ENCODE results near the gene RADX.
"Not testable (repeated sequence)": the region's sequence is repeated elsewhere in the genome, so short reads cannot be mapped to it uniquely, and the experiment has no call there.

Gene RADX

DNA sequence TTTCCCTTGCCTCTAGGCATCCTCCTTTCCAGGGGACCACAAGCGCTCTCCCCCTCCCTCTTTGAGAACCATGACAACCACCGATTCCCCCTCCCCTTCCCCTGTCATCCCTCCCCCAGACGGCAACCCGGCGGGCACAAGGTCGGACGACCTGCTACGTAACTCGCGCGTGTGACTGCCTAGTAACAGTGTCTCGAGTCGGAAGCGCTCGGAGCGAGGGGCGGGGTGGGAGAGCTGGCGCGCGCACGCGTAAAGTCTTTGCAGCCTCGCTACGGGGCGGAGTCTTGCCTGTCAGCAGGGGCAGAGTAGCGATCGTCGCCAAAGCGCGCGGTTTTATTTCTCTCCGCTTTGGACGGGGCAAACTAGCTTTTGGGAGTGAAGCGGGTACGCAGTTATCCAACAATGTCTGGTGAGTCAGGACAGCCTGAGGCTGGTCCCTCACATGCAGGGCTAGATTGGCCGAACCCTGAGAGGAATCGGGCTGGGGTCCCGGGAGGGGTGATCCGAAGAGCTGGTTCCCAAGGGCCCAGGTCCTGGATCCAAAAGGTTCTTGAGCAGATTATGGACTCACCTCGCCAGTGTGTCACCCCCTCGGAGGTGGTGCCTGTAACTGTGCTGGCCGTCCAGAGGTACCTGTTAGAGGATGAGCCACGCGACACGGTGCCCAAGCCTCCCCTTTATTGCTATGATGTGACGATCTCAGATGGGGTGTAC lies at the start of gene RADX:
RADX (plus strand) TSS at position 300 of the 714 bp plus-strand sequence; CDS start at position 403, 103 bp downstream.
- DNase-seq (ENCODE audit: low spot score) = peak; percentile 55

DNA sequence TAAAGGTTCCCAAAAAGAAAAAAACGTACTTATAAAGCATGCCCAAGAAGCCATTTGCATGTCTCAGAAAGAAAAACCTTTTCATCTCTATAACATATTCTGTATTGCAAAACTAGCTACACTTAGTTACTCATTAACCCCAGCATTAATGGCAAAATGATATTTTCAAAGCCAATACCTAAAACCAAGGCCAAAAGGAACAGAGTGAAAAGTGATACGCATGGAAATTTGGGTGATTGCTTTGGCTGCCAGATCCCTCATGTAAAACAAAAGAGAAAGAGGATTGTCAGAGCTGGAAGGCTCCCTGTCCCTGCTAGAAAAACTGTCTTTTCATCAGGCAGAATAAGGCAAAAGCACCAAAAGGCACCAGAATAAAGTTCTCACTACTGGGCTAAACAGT lies 46.8 kb upstream of the RADX start:
- no peak for DNase-seq (ENCODE audit: low spot score)

DNA sequence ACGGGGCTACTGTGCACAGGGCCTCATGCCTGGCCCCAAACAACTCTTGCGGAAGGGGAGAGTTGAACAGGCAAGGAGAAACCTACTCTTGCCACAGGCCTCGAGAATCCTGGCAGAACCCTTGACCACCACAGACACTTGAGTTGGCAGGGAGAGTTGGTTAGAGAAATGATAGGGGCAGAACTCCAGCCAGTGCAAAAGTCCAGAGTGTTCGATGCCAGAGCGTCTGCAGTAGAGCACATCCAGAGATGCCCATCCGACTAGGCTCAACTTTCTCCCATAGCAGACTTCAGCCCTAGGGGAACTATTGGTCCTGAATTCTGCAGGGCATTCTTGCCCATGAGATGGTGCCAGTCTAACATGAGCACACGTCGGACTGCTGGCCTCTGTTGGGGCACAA lies 45.4 kb upstream of the RADX start:
- no peak for DNase-seq (ENCODE audit: low spot score)

GRCh38 chrX:106581856-106582255 lies 29.9 kb upstream of the RADX start:
- DNase-seq (ENCODE audit: low spot score) = no peak

- DNase-seq (ENCODE audit: low spot score) = no peak
Measured at GRCh38 chrX:106585478-106585877, 26.3 kb upstream of the RADX start.

- no peak for DNase-seq (ENCODE audit: low spot score)
Measured at GRCh38 chrX:106588801-106589200, 23.0 kb upstream of the RADX start.

DNA sequence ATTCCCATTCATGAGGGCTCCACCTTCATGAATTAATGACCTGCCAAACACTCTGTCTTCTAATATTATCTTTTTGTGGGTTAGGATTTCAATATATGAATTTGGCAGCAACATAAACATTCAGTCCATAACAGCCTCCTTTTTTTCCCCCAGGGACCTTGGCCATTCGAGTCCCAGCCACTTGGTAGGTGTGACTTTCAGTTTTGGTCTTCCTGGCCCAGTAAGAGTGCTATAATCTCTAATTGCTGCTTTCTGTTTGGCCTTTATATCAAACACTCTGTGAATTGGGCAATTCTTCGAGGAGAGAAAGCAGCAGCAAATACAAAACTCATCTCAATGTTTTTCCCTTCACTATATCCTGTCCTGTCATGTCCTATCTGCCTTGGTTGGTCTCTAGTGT lies 12.4 kb upstream of the RADX start:
- no peak for DNase-seq (ENCODE audit: low spot score)

GRCh38 chrX:106606571-106606970 lies 5.2 kb upstream of the RADX start:
- DNase-seq (ENCODE audit: low spot score) = no peak

- DNase-seq (ENCODE audit: low spot score) = no peak
Measured at GRCh38 chrX:106608016-106608415, 3.8 kb upstream of the RADX start.

GRCh38 chrX:106611317-106611678 lies 480 bp upstream of the RADX start:
- no peak for DNase-seq (ENCODE audit: low spot score)

DNA sequence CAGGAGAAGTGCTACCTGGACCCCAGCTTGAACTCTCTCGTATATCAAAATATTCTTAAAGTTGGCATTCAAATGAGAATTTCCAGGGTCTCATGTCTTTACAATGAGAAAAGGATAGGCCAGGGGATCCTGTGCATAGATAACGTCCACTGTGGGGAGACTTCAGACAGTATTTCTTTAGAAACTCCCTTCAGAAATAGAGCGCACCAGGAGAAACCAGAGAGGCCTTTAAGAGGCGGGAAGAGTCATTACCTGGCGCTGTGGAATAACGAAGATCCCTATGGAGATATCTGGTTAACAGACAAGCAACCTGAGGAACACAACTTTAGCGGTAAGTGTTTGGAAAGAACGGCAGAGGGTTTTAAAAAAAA lies 600 bp downstream of the RADX start:
- peak; percentile 1 for DNase-seq (ENCODE audit: low spot score)

GRCh38 chrX:106613277-106613676 lies 1.5 kb downstream of the RADX start:
- DNase-seq (ENCODE audit: low spot score) = no peak

DNA sequence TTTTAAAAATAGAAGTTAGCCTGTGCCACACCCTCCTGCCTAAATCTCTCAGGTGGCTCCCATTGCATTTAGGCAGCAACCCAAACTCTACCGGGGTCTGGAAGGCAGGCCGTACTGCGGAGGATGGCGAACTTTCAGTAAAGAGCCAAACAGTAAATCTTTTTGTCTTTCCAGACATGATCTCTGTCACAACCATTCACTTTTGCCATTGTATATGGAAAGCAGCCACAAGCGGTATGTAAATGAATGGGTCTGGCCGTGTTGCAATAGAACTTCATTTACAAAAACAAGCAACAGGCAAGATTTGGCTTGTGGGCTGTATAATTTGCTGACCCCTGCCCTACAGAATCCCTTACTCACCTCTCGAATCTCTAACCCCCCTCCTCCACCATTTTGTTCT lies 3.3 kb downstream of the RADX start:
- DNase-seq (ENCODE audit: low spot score) = no peak

GRCh38 chrX:106619797-106620196 lies 8.0 kb downstream of the RADX start:
- DNase-seq (ENCODE audit: low spot score) = no peak

DNA sequence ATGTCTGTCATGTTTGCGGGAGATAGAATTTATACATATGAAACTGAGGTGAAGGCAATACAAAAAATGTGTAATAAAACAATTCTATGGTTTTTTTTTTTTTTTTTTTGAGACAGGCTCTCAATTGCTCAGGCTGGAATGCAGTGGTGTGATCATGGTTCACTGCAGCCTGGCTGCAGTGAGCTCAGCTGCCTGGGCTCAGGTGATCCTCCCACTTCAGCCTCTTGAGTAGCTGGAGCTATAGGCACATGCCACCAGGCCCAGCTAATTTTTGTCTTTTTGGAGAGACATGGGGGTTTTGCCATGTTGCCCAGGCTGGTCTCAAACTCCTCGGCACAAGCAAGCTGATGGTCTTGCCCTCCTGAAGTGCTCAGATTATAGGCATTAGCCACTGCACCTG lies 10.1 kb downstream of the RADX start:
- no peak for DNase-seq (ENCODE audit: low spot score)

- no peak for DNase-seq (ENCODE audit: low spot score)
Measured at GRCh38 chrX:106626789-106627188, 15.0 kb downstream of the RADX start.

DNA sequence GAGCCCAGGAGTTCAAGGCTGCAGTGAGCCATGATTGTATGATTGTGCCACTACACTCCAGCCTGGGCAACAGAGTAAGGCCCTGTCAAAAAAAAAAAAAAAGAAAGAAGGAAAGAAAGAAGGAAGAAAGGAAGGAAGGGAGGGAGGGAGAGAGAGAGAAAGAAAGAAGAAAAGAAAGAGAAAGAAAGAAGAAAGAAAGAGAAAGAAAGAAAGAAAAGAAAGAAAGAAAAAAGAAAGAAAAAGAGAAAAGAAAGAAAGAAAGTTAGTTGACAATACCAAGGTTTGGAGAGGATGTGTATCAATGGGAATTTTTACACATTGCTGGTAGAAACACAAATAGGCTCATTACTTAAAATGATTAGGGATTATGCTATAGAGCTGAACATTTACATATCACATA lies 19.8 kb downstream of the RADX start:
- no peak for DNase-seq (ENCODE audit: low spot score)

- no peak for DNase-seq (ENCODE audit: low spot score)
Measured at GRCh38 chrX:106649523-106650428, 38.0 kb downstream of the RADX start.

DNA sequence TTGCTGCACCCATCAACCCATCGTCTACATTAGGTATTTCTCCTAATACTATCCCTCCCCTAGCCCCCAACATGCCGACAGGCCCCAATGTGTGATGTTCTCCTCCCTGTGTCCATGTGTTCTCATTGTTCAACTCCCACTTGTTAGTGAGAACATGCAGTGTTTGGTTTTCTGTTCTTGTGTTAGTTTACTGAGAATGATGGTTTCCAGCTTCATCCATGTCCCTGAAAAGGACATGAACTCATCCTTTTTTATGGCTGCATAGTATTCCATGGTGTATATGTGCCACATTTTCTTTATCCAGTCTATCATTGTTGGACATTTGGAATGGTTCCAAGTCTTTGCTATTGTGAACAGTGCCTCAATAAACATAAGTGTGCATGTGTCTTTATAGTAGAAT lies 41.8 kb downstream of the RADX start:
- not testable (repeated sequence) for DNase-seq (ENCODE audit: low spot score)

DNA sequence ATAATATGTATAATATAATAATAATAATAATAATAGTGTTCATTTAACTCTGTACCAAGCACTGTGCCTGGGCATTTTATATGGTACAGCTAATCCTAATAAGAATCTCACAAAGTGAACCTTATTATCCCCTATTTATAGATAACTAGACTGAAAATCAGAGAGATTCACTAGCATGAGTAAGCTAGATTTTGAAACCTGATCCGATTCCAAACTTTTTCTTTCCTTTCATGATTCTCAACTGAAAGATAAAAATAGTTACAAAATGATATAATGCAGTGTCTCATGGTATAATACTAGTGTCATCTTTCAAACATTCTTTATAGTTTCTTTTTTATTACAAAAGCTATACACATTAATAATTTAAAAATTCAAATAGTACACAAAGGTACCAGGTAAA lies 58.9 kb downstream of the RADX start:
- no peak for DNase-seq (ENCODE audit: low spot score)

DNA sequence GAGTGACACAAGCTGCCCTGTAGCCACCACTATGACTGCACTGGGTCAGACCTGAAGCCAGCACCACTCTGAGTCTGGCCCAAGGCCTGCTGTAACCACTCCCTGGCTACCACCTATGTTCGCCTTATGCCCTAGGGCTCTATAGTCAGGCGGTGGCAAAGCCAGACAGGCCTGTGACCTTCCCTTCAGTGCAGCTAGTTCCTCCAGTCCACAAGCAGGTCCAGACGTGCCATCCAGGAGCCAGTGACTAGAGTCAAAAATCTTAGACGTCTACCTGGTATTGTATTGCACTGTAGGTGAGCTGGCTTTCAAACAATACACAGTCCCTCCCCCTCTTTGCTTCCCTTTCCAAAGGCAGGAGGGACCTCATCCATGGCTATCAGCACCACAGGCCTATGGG lies 60.7 kb downstream of the RADX start:
- DNase-seq (ENCODE audit: low spot score) = no peak

DNA sequence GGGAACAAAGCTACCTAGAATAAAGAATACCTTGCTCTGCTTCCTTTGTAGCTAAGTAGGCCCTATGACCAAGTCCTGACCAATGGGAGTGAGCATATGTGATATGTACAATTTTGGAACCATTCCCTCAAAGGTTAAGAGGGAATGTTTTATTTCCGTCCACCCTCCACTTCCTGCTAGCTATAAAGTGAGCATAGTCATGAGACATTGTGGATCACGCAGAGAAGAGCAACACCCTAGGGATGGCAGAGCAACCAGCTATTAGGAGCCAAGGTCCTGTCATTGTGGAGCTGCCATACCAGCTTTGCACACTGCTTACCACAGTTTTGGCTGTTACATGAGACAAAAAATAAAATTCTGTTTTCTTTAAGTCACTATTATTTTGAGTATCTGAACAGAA lies 68.9 kb downstream of the RADX start:
- no peak for DNase-seq (ENCODE audit: low spot score)

DNA sequence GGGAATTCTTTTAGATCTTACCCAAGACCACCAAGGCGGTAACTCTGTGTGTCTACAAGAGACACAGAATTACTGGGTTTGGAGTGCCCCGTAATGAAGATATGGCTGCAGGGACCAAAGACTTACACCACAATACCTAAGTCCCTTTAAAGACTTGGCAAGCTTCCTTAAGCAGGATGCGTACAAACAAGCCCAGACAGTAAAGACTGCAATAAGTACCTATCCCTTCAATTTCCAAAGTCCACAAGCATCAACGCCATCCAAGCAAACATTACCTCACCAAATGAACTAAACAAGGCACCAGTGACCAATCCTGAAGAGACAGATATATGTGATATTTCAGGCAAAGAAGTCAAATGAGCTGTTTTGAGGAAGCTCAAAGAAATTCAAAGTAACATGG lies 72.4 kb downstream of the RADX start:
- no peak for DNase-seq (ENCODE audit: low spot score)
